GM18868 (cell line): ENCODE data around the gene TSEN2.
"Not testable (repeated sequence)": the region's sequence is repeated elsewhere in the genome, so short reads cannot be mapped to it uniquely, and the experiment has no call there.

ENCODE experiments used
- ATAC-seq: cut with Tn5 transposase; IDR thresholded peaks from one replicate; pipeline ENCODE4 v1.9.1; 2021; ENCODE audit warnings: mild to moderate bottlenecking, moderate library complexity; ENCODE audit not compliant: unreplicated experiment

Gene TSEN2

GRCh38 chr3:12451960-12452359 is 32.3 kb upstream of the TSEN2 start:
- ATAC-seq = no peak

DNA sequence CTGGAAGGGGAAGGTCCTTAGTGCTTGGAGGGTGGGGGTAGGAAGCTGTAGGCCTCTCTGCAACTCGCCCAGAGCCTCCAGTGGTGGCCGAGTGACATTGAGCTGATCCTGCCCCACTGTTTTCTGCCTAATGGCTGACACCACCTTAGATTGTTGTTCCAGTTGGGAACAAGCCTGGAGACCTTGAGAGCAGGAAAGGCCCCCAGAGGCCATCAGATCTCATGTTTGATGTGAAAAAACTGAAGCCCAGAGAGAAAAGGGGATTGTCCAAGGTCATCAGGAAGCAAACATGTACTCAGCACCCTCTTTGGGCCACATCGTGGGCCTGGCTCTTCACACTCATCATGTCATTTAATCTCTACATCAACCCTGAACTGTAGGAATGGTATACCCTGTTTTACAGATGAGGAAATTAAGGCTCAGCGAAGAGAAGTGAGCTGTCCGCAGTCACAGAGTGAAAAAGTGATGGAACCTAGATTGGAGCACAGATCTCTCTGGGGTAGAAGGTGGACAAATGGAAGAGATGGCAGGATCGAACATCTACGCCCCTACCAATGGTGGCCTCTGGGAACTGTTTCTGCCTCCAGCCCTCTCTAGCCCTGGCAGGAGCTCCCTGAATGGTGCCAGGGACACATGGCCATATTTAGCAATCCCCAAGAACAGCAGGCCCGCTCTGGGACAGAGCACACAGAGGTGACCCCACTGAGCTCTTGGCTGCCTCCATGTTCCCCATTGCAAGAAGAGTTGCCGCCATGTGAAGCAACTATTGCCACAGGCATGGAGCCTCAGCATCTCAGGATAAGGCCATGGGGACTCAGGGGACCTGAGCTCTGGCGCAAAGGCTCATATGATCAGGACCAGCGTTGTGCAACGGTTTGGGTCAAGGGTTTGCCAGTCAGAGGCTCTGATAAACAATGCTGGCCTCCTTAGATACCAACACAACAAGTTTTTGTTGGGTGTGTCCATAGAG is 31.6 kb upstream of the TSEN2 start:
- ATAC-seq = no peak

DNA sequence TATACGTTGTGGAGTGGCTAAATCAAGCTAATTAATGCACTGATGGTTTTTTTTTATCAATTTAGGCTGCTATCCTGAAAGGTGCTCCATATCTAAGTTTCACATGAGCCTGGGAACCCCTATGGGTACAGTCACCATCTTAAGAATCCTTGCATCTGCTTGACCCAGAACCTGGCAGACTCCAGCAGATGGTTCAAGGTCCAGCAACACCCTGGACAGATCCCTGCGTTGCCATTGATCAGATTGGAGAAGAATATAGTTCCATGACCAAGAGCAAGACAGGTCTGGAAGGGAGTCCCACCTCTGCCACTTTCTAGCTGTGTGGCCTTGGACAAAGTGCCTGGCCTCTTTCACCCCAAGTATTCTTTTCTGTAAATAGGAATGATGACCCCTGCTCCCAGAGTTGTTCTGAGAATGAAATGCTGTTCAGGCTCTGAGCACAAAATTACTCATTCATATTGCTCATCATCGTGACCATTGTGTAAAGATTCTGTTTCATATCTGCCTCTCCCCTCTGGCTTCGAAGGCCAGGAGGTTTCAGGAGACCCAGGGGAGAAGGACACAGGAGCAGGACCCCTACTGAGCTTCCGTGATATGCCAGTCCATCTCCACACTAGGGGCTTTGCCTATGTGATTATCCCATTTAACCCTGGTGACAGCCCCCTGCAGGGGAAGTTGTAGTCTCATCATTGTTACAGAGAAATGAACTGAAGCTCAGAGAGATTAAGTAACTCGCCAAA is 30.0 kb upstream of the TSEN2 start:
- no peak for ATAC-seq

- no peak for ATAC-seq
Measured at GRCh38 chr3:12454816-12455121, 29.5 kb upstream of the TSEN2 start.

DNA sequence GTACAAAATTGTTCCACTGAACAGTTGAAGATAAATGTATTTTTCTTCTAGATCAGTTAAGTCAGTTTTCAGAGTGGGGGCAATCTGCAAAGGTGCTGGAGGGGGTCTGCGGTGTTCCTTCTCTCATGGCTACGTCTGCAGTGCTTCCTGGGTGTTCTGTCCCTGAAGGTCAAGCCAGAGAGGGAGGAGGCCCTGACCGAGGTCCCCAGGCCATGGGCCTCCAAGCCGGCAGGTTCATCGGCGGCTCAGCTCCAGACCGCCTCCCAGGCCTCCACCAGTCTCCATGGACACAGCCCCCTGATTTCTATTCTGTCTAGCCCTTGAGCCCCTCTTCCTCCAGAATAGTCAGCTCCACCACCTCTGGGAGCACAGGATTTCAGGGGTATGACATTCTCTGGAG is 28.5 kb upstream of the TSEN2 start:
- ATAC-seq = no peak

DNA sequence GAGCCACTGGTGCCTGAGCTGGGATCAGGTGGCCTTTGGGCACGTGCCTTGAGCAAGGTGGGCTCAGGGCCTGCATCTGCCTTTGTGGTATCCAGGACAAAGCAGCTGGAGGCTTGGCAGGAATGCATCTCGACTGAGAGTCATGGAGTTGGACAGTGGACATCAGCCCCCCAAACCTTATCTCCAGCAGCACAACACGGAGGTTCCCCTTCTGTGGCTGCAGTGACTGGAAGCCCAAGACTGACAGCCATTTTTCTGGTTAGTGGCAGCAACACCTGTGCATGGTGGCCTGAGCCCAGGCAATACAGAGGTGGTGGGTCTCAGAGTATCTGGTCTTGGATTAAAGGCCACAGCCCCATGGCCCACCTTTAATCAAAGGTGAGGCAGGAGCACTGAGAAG is 27.8 kb upstream of the TSEN2 start:
- ATAC-seq = no peak

DNA sequence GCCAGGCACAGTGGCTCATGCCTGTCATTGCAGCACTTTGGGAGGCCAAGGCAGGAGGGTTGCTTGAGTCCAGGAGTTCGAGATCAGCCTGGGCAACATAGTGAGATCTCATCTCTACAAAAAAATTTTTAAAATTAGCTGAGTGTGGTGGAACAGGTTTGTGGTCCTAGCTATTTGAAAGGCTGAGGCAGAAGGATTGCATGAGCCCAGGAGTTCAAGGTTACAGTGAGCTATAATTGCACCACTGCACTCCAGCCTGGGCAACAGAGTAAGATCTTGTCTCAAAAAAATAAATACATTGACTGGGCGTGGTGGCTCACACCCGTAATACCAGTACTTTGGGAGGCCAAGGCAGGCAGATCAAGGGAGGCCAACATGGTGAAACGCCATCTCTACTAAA is 26.9 kb upstream of the TSEN2 start:
- ATAC-seq = not testable (repeated sequence)

GRCh38 chr3:12458901-12459300 is 25.4 kb upstream of the TSEN2 start:
- no peak for ATAC-seq

DNA sequence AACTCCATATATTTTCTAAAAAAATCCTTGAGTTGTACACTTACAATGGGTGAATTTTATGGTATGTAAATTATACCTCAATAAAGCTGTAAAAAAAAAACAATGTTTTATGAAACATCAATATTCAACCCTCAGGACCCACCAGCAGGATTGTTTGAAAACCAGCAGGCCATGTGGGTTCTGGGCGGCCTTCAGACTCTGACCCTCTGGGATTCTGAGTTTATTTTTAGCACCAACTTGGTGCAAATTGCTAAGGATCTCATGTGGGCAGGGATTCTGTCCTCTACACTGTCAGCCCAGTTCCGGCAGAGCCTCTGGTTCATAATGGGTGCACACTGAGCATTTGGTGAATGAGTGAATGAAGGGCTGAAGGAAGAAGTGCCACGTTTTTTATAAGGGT is 24.2 kb upstream of the TSEN2 start:
- no peak for ATAC-seq

DNA sequence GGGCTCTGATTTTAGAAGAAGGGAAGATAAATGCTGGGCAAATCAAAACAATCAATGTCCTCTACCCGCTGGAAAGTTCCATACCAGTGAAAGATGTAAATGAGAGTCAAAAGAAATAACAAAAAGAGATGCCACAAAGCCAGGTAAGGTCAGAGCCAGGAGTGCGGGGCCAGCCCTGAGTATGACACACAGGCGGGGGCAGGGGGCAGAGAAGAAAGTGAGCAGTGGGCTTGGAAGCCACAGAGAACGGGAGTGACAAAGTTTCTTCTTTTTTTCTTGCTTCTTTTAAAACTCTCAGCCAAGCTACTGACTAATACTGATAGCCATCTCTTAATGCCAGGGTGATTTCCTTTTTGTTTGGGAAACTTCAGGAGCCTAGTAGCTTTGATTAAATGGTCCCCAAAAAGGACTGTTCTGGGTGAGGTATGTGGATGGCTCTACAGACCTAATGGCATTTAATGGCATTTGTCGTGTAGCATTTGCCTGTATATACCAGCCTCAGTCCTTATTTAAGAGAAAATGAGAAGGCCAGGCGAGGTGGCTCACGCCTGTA is 23.1 kb upstream of the TSEN2 start:
- ATAC-seq = no peak

DNA sequence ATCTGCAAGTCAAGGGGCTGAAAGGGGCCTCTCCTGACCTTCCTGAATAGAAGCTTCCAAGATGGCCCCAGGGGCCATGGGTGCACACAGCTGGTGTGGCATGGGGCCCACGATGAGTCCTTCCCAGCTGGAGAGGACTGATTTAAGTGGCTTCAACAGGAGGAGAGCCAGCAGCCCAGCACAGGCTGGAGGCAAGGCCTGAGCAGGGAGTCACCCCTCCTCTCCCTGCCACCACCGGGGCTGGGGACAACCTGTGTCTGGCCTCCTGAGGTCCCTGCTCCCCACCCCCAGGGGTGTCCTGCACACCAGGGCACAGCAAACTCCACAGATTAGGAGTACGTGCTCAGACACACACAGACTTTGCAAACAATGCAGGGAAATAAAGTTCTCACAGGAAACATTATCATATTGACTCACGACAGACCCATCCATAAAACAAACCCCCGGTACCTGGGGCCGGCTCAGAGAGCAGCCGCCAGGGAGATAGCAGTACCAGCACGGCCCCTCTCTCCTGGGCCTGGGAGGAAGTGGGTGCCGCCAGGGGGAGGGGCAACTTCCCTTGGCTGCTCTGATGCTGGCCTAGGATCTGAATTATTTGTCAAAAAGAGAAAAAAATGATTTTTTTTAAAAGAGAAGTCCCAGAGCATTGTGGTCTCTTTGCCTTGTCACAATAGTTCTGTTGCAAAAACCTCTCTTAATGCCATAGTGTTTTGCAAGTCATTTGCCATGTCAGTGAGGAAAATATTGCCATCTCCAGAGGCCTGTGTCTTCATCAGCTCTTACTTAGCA is 21.9 kb upstream of the TSEN2 start:
- no peak for ATAC-seq

DNA sequence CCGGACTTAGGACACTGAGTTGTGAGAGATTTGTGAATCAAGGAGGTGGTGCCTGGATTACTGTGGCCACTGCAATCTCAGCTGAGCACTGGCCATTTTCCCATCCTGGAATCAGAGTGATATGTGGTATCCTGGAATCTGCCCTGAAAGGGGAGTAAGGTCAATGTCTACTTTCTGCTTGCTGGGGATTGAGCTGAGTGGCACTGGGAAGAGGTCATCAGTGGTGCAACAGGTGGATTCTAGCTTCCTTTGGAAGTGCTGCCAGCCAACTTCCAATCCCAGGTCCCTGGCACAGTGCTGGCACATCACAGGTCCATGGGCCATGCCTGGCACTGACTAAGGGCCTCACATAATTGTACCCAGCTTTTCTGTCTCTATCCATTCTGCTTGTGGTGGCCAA is 20.6 kb upstream of the TSEN2 start:
- no peak for ATAC-seq

DNA sequence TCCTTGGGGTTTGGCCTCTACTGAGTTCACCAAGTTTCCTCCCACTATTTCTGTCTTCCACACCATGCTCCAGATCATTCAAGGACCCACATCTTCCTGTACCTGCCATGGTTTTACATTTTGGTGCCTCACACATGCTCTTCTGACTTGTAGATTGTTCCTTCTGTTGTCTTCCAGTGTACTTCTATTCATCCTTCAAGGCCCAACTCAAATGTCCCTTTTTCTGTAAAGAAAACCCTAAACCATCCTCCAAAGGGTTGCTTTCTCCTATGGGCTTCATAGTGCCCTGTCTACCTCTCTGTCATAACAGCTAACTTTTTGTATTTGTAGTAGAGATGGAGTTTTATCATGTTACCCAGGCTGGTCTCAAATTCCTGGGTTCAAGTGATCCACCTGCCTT is 20.1 kb upstream of the TSEN2 start:
- no peak for ATAC-seq

DNA sequence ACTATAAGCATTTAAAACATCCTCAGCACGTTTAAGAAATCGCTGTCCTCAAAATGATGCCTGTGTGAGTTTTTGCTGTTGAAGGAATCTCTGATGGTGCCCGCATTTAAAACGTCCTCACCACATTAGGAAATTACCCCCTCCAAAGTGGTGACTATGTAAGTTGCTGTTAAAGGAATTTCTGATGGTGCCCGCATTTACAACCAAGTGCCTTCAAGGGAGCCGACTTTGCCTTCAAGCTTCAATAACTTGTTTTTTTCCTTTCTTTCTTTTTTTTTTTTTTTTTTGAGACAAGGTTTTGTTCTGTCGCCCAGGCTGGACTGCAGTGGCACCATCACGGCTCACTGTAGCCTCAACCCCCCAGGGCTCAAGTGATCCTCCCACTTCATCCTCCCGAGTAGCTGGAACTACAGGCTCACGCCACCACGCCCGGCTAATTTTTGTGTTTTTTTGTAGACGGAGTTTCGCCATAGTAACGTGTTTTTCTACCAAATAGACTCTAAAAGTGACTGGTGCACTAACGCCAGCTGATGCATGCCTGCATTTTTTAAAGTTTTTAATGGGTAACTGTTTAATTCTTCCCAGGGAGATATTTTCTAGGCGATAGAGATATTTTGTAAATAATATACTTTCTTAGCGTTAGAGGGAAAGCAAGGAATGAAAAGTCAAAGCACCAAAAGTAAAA is 19.0 kb upstream of the TSEN2 start:
- no peak for ATAC-seq

DNA sequence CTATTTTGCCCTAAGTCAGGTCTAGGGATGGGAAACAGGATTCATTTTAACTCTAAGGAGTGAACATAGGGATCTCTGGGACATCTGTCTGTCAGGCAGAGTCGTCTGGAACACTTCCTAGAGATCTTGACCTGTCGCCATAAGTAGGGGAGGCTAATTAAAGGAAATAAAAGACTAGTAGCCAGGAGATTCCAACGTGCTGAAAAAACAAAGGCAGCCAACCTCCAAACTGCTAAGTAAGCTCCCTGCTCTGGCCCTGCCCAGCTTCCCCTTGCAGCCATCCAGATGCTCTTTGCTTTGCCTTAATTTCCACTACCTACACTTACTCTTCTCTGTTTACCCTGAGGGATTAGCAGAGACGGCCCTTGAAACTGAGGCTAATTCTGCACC is 18.4 kb upstream of the TSEN2 start:
- ATAC-seq = no peak

DNA sequence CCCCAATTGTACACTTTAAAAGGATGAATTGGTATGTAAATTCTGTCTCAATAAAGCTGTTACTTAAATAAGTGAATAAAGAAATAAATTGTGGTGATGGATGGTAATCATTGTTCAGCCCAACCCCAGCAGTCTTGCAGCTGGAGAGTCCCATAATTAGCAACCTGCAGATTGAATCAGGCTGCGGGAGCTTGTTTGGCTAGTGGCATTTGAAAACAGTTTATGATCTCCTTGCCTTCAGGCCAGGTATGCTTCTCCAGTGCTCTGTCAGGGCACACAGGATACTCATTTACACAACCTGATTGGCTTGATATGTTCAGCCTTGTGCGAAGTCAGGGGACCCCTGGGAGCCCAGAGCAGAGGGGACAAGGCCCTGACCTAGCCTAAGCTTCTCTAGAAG is 16.5 kb upstream of the TSEN2 start:
- no peak for ATAC-seq

DNA sequence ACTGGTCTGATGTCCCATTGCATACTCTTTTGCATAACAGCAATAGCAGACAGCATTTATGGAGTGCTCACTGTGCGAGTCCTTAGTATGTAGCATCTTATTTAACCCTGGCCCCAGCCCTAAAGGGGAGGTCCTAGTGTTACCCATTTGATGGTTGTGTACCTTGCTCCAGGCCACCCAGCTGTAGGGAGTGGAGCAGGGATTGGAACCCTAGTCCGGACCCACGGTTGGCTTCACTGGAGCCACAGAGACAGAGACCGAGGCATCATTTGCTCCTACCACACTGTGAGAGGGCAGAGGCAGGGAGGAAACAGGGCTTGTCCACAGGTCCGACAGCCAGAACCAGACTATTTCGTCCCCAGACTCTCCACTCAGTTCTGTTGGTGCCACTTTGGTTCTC is 16.0 kb upstream of the TSEN2 start:
- no peak for ATAC-seq

- no peak for ATAC-seq
Measured at GRCh38 chr3:12468757-12469156, 15.5 kb upstream of the TSEN2 start.

DNA sequence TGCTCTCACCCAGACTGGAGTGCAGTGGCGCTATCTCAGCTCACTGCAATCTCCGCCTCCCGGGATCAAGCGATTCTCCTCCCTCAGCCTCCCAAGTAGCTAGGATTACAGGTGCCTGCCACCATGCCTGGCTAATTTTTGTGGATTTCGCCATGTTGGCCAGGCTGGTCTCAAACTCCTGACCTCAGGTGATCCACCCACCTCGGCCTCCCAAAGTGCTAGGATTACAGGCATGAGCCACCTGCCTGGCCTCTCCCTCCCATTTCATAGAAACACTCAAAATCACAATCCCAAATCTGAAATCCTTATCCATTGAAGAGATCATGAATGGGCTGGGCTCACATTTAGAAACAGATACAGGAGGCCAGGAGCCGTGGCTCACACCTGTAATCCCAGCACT is 15.1 kb upstream of the TSEN2 start:
- not testable (repeated sequence) for ATAC-seq

DNA sequence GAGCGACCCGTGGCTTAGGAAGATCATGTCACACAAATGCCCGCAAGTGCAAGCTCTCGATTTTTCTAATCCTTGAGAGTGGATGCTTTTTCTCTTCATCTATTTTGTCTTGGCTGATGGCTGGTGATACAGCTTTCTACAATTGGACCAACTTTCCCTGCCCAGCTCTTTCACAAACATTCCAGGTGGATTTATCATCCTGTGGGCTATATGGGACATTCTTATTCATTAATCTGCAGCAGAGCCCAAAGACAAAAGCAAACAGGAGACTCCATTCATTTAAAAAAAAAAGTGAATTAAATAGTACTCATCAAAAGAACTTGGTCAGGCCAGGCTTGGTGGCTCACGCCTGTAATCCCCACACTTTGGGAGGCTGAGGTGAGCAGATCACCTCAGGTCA is 14.2 kb upstream of the TSEN2 start:
- no peak for ATAC-seq

DNA sequence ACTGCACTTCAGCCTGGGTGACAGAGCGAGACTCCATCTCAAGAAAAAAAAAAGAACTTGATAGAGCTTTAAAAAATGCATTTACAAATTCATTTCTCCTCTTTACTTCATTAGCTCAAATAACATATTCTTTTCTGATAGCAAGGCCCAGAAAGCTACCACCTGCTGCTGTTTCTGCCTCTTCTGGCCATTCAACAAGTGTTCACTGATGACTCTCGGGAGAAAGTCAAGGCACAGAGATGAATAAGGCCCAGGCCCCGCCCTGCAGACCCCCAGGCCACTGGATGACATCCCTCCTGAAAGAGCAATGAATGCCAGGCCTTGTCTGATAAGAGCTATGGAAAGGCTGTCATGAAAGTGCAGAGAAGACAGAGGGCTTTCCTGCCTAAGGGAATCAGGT is 13.6 kb upstream of the TSEN2 start:
- no peak for ATAC-seq
